HepG2 (cell line): ENCODE results near the gene SERPINA3. TPM values are rescaled to one million over a fixed set of nuclear protein-coding genes. Genes with fewer than 3 reads are reported as not detected.

Experiments
- FOXP1 ChIP-seq, 2 experiments: fragments of 450-650 bp in 1 of 2; IDR thresholded peaks; 2 replicates each; pipeline ENCODE4 v1.6.1; 2017 to 2018; ENCODE audit warnings: antibody characterized with exemption in 1 of 2
- HOXD1 ChIP-seq: sonication (generic); formaldehyde crosslinking; IDR thresholded peaks from 2 replicates; pipeline ENCODE4 v1.5.0; 2020; ENCODE audit warnings: missing genetic modification reagents
- KDM3A ChIP-seq: IDR thresholded peaks from 2 replicates; pipeline ENCODE4 v1.6.1; 2018; ENCODE audit warnings: low read depth, missing compliant biosample characterization
- MLX ChIP-seq: IDR thresholded peaks from 2 replicates; pipeline ENCODE4 v1.6.1; 2016
- PATZ1 ChIP-seq: sonication (generic); formaldehyde crosslinking; IDR thresholded peaks from 2 replicates; pipeline ENCODE4 v1.4.0; 2020; ENCODE audit warnings: missing genetic modification reagents
- SALL2 ChIP-seq: sonication (generic); formaldehyde crosslinking; IDR thresholded peaks from 2 replicates; pipeline ENCODE4 v1.8.1; 2023; ENCODE audit warnings: mild to moderate bottlenecking, missing genetic modification reagents, inconsistent platforms
- SAP130 ChIP-seq: IDR thresholded peaks from 2 replicates; pipeline ENCODE4 v1.6.1; 2016; ENCODE audit warnings: low read depth
- SKI ChIP-seq: fragments of 450-650 bp; IDR thresholded peaks from one replicate; pipeline ENCODE4 v1.6.1; 2018; ENCODE audit warnings: mild to moderate bottlenecking; ENCODE audit not compliant: partially characterized antibody
- ZNF225 ChIP-seq: sonication (generic); formaldehyde crosslinking; IDR thresholded peaks from 2 replicates; pipeline ENCODE4 v1.4.0; 2020; ENCODE audit warnings: mild to moderate bottlenecking, missing genetic modification reagents
- ZNF292 ChIP-seq: sonication (generic); formaldehyde crosslinking; IDR thresholded peaks from 2 replicates; pipeline ENCODE4 v1.8.1; 2022; ENCODE audit warnings: mild to moderate bottlenecking, low read depth, missing genetic modification reagents, borderline replicate concordance
- ZNF335 ChIP-seq: sonication (generic); formaldehyde crosslinking; IDR thresholded peaks from 2 replicates; pipeline ENCODE4 v1.4.0; 2020; ENCODE audit warnings: missing genetic modification reagents
- ZNF383 ChIP-seq: sonication (generic); formaldehyde crosslinking; IDR thresholded peaks from 2 replicates; pipeline ENCODE4 v1.4.0; 2020; ENCODE audit warnings: missing genetic modification reagents, mild to moderate bottlenecking, borderline replicate concordance
- ZNF569 ChIP-seq: sonication (generic); formaldehyde crosslinking; IDR thresholded peaks from 2 replicates; pipeline ENCODE4 v1.5.0; 2020; ENCODE audit warnings: mild to moderate bottlenecking, missing genetic modification reagents, moderate library complexity, borderline replicate concordance
- ZNF792 ChIP-seq: IDR thresholded peaks from 2 replicates; pipeline ENCODE4 v1.6.1; 2016
- polyA plus RNA-seq, 8 experiments: library from polyadenylated mRNA; depleted of rRNA in 3 of 8; stranded (reverse) in 7 of 8; unstranded in 1 of 8; fragments of >200 nt; fragmentation: Illumina TruSeq in 4 of 8; extraction: Trizol in 4 of 8; gene quantifications; 2 replicates each; pipeline versions ENCODE4 v1.2.1 to v1.2.3, GENCODE V29; 2011 to 2016; ENCODE audit warnings: low read depth in 4 of 8, missing spikeins in 1 of 8, mixed read lengths in 1 of 8; ENCODE audit not compliant: insufficient read depth in 1 of 8
- total RNA-seq, 5 experiments: library from RNA; depleted of rRNA; stranded (reverse); fragments of >200 nt; fragmentation: Illumina TruSeq; extraction: Trizol; gene quantifications; 2 replicates each; pipeline ENCODE4 v1.2.3, GENCODE V29; 2016; ENCODE audit warnings: low read depth in 1 of 5
- TF ChIP-seq, protein P1 (sequence below): sonication (generic); formaldehyde crosslinking; IDR thresholded peaks from 2 replicates; pipeline ENCODE4 v1.5.0; 2020; ENCODE audit warnings: mild to moderate bottlenecking, missing genetic modification reagents, borderline replicate concordance
- TF ChIP-seq, protein P2 (sequence below), 2 experiments: sonication (generic) in 1 of 2; formaldehyde crosslinking in 1 of 2; IDR thresholded peaks; 2 replicates each; pipeline versions ENCODE4 v1.4.0 to v1.6.1; 2018 to 2020; ENCODE audit warnings: missing genetic modification reagents in 2 of 2, borderline replicate concordance in 1 of 2, low read depth in 1 of 2, mild to moderate bottlenecking in 1 of 2, missing biosample characterization in 1 of 2

SERPINA3 gene
- total and polyA plus RNA-seq, 2 of the 13 experiments (the other 11 are each of a cell fraction or from before 2014, with no cell fraction given) = 825 to 2,200 TPM

DNA sequence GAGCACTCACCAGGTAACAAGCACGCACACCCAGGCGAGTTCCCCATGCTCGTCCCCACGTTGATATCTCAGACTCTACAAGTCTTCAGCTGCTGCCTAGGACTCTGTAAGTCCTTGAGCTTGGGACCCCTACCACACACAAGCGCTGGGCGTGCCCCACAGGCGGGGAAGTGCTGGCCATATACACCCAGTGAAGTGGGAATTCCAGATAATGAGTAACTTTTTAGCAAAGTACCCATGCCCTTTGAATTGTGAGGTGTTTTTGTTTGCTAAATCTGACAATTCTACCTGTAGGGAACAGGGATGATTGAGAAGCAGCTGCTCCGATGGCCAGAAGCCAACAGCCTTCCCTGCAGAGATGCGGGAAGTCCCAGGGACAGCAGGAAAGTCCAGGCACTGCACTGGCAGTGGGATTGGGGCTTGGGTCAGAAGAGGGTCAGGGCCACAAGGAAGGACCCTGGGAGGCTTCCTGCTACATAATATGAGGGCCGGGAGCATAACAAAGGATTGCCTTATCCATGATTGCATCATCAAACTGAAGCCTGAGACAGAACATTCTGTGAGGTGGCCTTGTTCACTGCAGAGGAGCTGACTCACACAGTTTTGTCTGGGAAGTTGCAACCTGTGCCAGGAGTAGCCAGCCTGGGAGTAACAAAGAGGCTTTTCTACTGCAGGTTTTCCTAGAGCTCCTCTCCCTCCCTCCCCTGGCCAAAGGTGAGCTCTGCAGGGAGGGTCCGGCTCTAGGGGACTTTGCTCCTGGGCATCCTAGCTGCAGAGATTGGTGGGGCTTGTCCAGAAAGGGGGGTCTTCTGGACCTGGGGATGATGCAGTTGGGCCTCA, 13.2 kb upstream of the SERPINA3 start (continued):
- TF ChIP-seq, protein P1, sequence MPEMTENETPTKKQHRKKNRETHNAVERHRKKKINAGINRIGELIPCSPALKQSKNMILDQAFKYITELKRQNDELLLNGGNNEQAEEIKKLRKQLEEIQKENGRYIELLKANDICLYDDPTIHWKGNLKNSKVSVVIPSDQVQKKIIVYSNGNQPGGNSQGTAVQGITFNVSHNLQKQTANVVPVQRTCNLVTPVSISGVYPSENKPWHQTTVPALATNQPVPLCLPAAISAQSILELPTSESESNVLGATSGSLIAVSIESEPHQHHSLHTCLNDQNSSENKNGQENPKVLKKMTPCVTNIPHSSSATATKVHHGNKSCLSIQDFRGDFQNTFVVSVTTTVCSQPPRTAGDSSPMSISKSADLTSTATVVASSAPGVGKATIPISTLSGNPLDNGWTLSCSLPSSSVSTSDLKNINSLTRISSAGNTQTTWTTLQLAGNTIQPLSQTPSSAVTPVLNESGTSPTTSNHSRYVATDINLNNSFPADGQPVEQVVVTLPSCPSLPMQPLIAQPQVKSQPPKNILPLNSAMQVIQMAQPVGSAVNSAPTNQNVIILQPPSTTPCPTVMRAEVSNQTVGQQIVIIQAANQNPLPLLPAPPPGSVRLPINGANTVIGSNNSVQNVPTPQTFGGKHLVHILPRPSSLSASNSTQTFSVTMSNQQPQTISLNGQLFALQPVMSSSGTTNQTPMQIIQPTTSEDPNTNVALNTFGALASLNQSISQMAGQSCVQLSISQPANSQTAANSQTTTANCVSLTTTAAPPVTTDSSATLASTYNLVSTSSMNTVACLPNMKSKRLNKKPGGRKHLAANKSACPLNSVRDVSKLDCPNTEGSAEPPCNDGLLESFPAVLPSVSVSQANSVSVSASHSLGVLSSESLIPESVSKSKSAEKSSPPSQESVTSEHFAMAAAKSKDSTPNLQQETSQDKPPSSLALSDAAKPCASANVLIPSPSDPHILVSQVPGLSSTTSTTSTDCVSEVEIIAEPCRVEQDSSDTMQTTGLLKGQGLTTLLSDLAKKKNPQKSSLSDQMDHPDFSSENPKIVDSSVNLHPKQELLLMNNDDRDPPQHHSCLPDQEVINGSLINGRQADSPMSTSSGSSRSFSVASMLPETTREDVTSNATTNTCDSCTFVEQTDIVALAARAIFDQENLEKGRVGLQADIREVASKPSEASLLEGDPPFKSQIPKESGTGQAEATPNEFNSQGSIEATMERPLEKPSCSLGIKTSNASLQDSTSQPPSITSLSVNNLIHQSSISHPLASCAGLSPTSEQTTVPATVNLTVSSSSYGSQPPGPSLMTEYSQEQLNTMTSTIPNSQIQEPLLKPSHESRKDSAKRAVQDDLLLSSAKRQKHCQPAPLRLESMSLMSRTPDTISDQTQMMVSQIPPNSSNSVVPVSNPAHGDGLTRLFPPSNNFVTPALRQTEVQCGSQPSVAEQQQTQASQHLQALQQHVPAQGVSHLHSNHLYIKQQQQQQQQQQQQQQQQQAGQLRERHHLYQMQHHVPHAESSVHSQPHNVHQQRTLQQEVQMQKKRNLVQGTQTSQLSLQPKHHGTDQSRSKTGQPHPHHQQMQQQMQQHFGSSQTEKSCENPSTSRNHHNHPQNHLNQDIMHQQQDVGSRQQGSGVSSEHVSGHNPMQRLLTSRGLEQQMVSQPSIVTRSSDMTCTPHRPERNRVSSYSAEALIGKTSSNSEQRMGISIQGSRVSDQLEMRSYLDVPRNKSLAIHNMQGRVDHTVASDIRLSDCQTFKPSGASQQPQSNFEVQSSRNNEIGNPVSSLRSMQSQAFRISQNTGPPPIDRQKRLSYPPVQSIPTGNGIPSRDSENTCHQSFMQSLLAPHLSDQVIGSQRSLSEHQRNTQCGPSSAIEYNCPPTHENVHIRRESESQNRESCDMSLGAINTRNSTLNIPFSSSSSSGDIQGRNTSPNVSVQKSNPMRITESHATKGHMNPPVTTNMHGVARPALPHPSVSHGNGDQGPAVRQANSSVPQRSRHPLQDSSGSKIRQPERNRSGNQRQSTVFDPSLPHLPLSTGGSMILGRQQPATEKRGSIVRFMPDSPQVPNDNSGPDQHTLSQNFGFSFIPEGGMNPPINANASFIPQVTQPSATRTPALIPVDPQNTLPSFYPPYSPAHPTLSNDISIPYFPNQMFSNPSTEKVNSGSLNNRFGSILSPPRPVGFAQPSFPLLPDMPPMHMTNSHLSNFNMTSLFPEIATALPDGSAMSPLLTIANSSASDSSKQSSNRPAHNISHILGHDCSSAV (CRISPR knock-in tag) = no peak
- TF ChIP-seq ZNF792 (CRISPR knock-in tag) (peak; percentile 71; the same call in 1 of the 2 replicates), ZNF383 (CRISPR knock-in tag) (no peak), MLX (peak; percentile 85), HOXD1 (CRISPR knock-in tag) (peak; percentile 71), PATZ1 (CRISPR knock-in tag) (peak; percentile 84), ZNF335 (CRISPR knock-in tag) (peak; percentile 82; the same call in 1 of the 2 replicates), SALL2 (CRISPR knock-in tag) (0 out of 2 replicates have a peak, but pooled peaks have one; percentile 77), ZNF225 (CRISPR knock-in tag) (no peak), SAP130 (no peak; the same call in none of the 2 replicates), FOXP1 (IDR thresholded peaks at IDR 0.05) (no peak), FOXP1 (CRISPR knock-in tag; IDR thresholded peaks at IDR 0.05) (peak; percentile 74), SKI (peak; percentile 99), ZNF292 (CRISPR knock-in tag) (peak; percentile 87; the same call in 1 of the 2 replicates), ZNF569 (CRISPR knock-in tag) (no peak), KDM3A (peak; percentile 72; the same call in 1 of the 2 replicates)
- TF ChIP-seq, protein P2, sequence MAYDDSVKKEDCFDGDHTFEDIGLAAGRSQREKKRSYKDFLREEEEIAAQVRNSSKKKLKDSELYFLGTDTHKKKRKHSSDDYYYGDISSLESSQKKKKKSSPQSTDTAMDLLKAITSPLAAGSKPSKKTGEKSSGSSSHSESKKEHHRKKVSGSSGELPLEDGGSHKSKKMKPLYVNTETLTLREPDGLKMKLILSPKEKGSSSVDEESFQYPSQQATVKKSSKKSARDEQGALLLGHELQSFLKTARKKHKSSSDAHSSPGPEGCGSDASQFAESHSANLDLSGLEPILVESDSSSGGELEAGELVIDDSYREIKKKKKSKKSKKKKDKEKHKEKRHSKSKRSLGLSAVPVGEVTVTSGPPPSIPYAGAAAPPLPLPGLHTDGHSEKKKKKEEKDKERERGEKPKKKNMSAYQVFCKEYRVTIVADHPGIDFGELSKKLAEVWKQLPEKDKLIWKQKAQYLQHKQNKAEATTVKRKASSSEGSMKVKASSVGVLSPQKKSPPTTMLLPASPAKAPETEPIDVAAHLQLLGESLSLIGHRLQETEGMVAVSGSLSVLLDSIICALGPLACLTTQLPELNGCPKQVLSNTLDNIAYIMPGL (CRISPR knock-in tag; IDR thresholded peaks at IDR 0.05; ENCODE audit: borderline replicate concordance in 1 of 2, low read depth in 1 of 2) = 0 out of 4 replicates have a peak, but pooled peaks of 1 of the 2 experiments have one; percentile 10
